ENCODE measurements around the gene POLR2E.

GRCh38 chr19:1091544-1092175 is 3.5 kb downstream of the POLR2E start:
- no peak for TF ChIP-seq POLR2A (IDR thresholded peaks at IDR 0.05)
- TF ChIP-seq, protein P1, sequence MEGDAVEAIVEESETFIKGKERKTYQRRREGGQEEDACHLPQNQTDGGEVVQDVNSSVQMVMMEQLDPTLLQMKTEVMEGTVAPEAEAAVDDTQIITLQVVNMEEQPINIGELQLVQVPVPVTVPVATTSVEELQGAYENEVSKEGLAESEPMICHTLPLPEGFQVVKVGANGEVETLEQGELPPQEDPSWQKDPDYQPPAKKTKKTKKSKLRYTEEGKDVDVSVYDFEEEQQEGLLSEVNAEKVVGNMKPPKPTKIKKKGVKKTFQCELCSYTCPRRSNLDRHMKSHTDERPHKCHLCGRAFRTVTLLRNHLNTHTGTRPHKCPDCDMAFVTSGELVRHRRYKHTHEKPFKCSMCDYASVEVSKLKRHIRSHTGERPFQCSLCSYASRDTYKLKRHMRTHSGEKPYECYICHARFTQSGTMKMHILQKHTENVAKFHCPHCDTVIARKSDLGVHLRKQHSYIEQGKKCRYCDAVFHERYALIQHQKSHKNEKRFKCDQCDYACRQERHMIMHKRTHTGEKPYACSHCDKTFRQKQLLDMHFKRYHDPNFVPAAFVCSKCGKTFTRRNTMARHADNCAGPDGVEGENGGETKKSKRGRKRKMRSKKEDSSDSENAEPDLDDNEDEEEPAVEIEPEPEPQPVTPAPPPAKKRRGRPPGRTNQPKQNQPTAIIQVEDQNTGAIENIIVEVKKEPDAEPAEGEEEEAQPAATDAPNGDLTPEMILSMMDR (IDR thresholded peaks at IDR 0.05), result no peak
